Measurements from ENCODE around the gene COL4A3. TPM values are rescaled to one million over a fixed set of nuclear protein-coding genes. Genes with fewer than 3 reads are reported as not detected.

Gene COL4A3
- total RNA-seq, 1 experiment from 2014 or later = 17.6 TPM

- no peaks in the 10 kb centered on the region for H3K27me3 Mint-ChIP-seq (ENCODE audit: unreplicated experiment)
- H3K9me3 Mint-ChIP-seq (ENCODE audit: low read depth, unreplicated experiment) = no peaks in the 10 kb centered on the region
- no peak for DNase-seq
- no TSS peak for BruUV-seq (replicated peaks)
- no peak overlapping the region for H3K27ac Mint-ChIP-seq (ENCODE audit: unreplicated experiment)
- no peak overlapping the region for H3K4me3 Mint-ChIP-seq (ENCODE audit: low read depth, unreplicated experiment)
- H3K36me3 Mint-ChIP-seq (ENCODE audit: insufficient read depth, unreplicated experiment) = no peaks in the 10 kb centered on the region
- CTCF ChIA-PET = interaction anchor here (0.7 kb wide), 1 partner anchor 949 kb away, joined by 4 read pairs; no protein-coding TSS in a partner anchor
- intact Hi-C loops (cut with micrococcal nuclease; ENCODE audit: unreplicated experiment) = loop anchor here (10.0 kb wide), 1 partner anchor 159 kb away; no protein-coding TSS in a partner anchor
- TF ChIP-seq CTCF (IDR thresholded peaks at IDR 0.05; ENCODE audit: unreplicated experiment) = no peak
- peaks cover 10% of the 10 kb centered on the region for H3K4me1 Mint-ChIP-seq (ENCODE audit: low read depth, unreplicated experiment)
Observed at GRCh38 chr2:227313310-227313709, 148.9 kb downstream of the COL4A3 start.

GRCh38 chr2:227317834-227318233 is 153.4 kb downstream of the COL4A3 start:
- intact Hi-C loops (cut with micrococcal nuclease; ENCODE audit: unreplicated experiment) = loop anchor here (10.0 kb wide), 1 partner anchor 163 kb away; no protein-coding TSS in a partner anchor
- TF ChIP-seq CTCF (IDR thresholded peaks at IDR 0.05; ENCODE audit: unreplicated experiment) = no peak
- Mint-ChIP-seq H3K27ac (ENCODE audit: unreplicated experiment) (no peak overlapping the region), H3K4me1 (ENCODE audit: low read depth, unreplicated experiment) (no peaks in the 10 kb centered on the region), H3K36me3 (ENCODE audit: insufficient read depth, unreplicated experiment) (peaks cover 4% of the 10 kb centered on the region), H3K27me3 (ENCODE audit: unreplicated experiment) (no peaks in the 10 kb centered on the region), H3K9me3 (ENCODE audit: low read depth, unreplicated experiment) (peaks cover 8% of the 10 kb centered on the region), H3K4me3 (ENCODE audit: low read depth, unreplicated experiment) (no peak overlapping the region)
- DNase-seq = no peak
- BruUV-seq (replicated peaks) = no TSS peak
- CTCF ChIA-PET = no interaction called here

- Mint-ChIP-seq H3K36me3 (ENCODE audit: insufficient read depth, unreplicated experiment) (peaks cover 17% of the 10 kb centered on the region), H3K4me3 (ENCODE audit: low read depth, unreplicated experiment) (no peak overlapping the region), H3K27me3 (ENCODE audit: unreplicated experiment) (no peaks in the 10 kb centered on the region), H3K4me1 (ENCODE audit: low read depth, unreplicated experiment) (peaks cover 9% of the 10 kb centered on the region), H3K9me3 (ENCODE audit: low read depth, unreplicated experiment) (peaks cover 10% of the 10 kb centered on the region), H3K27ac (ENCODE audit: unreplicated experiment) (no peak overlapping the region)
- CTCF ChIA-PET = no interaction called here
- no TSS peak for BruUV-seq (replicated peaks)
- intact Hi-C loops (cut with micrococcal nuclease; ENCODE audit: unreplicated experiment) = no loop called here
- TF ChIP-seq CTCF (IDR thresholded peaks at IDR 0.05; ENCODE audit: unreplicated experiment) = no peak
- no peak for DNase-seq
Observed at GRCh38 chr2:227320305-227321094, 156.1 kb downstream of the COL4A3 start.

- CTCF ChIA-PET = no interaction called here
- H3K27ac Mint-ChIP-seq (ENCODE audit: unreplicated experiment) = no peak overlapping the region
- H3K4me3 Mint-ChIP-seq (ENCODE audit: low read depth, unreplicated experiment) = no peak overlapping the region
- peaks cover 25% of the 10 kb centered on the region for H3K4me1 Mint-ChIP-seq (ENCODE audit: low read depth, unreplicated experiment)
- peaks cover 29% of the 10 kb centered on the region for H3K36me3 Mint-ChIP-seq (ENCODE audit: insufficient read depth, unreplicated experiment)
- H3K27me3 Mint-ChIP-seq (ENCODE audit: unreplicated experiment) = no peaks in the 10 kb centered on the region
- TF ChIP-seq CTCF (IDR thresholded peaks at IDR 0.05; ENCODE audit: unreplicated experiment) = no peak
- intact Hi-C loops (cut with micrococcal nuclease; ENCODE audit: unreplicated experiment) = no loop called here
- H3K9me3 Mint-ChIP-seq (ENCODE audit: low read depth, unreplicated experiment) = peaks cover 10% of the 10 kb centered on the region
- DNase-seq = no peak
- no TSS peak for BruUV-seq (replicated peaks)
Observed at GRCh38 chr2:227322530-227323205, 158.2 kb downstream of the COL4A3 start.
